SJCRH30 (cell line): ENCODE data around the gene NDFIP2. TPM values are rescaled to one million over a fixed set of nuclear protein-coding genes. Genes with fewer than 3 reads are reported as not detected.

Experiments used
- DNase-seq, 2 experiments: peaks; one replicate each; pipeline ENCODE4 v3.0.0-alpha.2; 2015 to 2020
- H3K27ac ChIP-seq: fragments of 250-450 bp; sonication (Bioruptor Pico); 2 replicates; pipeline ENCODE4 v1.5.1; 2020; ENCODE audit warnings: mild to moderate bottlenecking, moderate library complexity
- H3K27me3 ChIP-seq: fragments of 250-450 bp; sonication (Bioruptor Pico); 2 replicates; pipeline ENCODE4 v1.5.1; 2020; ENCODE audit warnings: mild to moderate bottlenecking, moderate library complexity
- H3K36me3 ChIP-seq: fragments of 250-450 bp; sonication (Bioruptor Pico); 2 replicates; pipeline ENCODE4 v1.5.1; 2020; ENCODE audit warnings: mild to moderate bottlenecking, moderate library complexity
- H3K4me1 ChIP-seq: fragments of 250-450 bp; sonication (Bioruptor Pico); 2 replicates; pipeline ENCODE4 v1.5.1; 2020; ENCODE audit warnings: mild to moderate bottlenecking, moderate library complexity
- H3K4me3 ChIP-seq: fragments of 250-450 bp; sonication (Bioruptor Pico); 2 replicates; pipeline ENCODE4 v1.5.1; 2020; ENCODE audit warnings: mild to moderate bottlenecking, moderate library complexity
- H3K9me3 ChIP-seq: fragments of 250-450 bp; sonication (Bioruptor Pico); replicated peaks from 2 replicates; pipeline ENCODE4 v1.5.1; 2020; ENCODE audit warnings: mild to moderate bottlenecking, moderate library complexity
- total RNA-seq: library from RNA; depleted of rRNA; stranded (reverse); fragments of >200 nt; shearing (Covaris generic); gene quantifications from 2 replicates; pipeline ENCODE4 v1.2.3, GENCODE V29; 2014

Gene NDFIP2
- total RNA-seq, 1 experiment from 2014 or later, result 55.7 TPM

DNA sequence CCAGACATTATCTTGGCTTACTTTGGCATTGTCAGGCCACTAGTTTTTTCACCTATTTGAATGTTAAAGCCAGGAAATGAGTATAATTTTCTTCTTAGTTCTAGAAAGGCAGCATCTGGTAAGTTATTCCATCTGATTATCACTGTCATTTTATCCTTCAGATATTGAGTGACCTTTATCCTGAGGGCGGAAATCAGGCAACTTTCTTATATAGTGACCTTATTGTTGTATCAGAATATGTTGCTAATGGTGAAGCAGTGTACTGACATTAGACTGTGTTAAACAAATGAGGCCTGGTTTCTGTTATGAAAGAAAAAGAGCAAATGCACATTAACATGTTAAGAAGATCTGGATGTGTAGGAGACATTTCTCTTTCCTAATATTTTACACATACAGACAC is 5.4 kb upstream of the NDFIP2 start:
- Histone ChIP-seq H3K36me3 (no peaks in the 10 kb centered on the region), H3K27ac (no peak overlapping the region), H3K9me3 (no peaks in the 10 kb centered on the region), H3K27me3 (no peaks in the 10 kb centered on the region), H3K4me3 (no peak overlapping the region), H3K4me1 (no peaks in the 10 kb centered on the region)
- DNase-seq, result no peak

- Histone ChIP-seq H3K36me3 (no peaks in the 10 kb centered on the region), H3K9me3 (no peaks in the 10 kb centered on the region), H3K4me1 (peaks cover 5% of the 10 kb centered on the region), H3K27me3 (no peaks in the 10 kb centered on the region), H3K4me3 (no peak overlapping the region), H3K27ac (no peak overlapping the region)
- DNase-seq, result no peak
Observed at GRCh38 chr13:79477968-79478367, 3.0 kb upstream of the NDFIP2 start.

- no peak overlapping the region for H3K27ac ChIP-seq
- no peaks in the 10 kb centered on the region for H3K27me3 ChIP-seq
- no peaks in the 10 kb centered on the region for H3K36me3 ChIP-seq
- no peak for DNase-seq
- peaks cover 9% of the 10 kb centered on the region for H3K4me1 ChIP-seq
- H3K9me3 ChIP-seq, result no peaks in the 10 kb centered on the region
- H3K4me3 ChIP-seq, result no peak overlapping the region
Observed at GRCh38 chr13:79479882-79480281, 1.1 kb upstream of the NDFIP2 start.

DNA sequence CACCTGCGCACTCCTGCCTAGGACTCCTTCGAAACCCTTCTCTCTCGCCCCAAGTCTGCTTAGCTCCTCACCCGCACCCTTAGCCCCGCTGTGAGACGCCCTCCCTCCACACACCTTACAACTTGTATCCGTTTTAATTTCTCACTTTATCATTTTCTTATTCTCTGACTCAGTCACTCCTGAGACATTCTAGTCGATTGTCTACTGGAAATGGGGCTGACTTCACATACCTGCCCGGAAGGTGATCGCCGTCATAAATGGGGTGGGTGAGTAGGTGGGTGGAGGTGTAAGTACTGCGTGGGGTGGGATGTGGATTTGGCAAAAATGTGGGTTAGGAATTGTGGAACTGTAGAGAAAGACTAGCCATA is 714 bp downstream of the NDFIP2 start:
- Histone ChIP-seq H3K9me3 (no peaks in the 10 kb centered on the region), H3K27ac (peak overlapping the region; percentile 40), H3K36me3 (no peaks in the 10 kb centered on the region), H3K27me3 (no peaks in the 10 kb centered on the region), H3K4me3 (peak overlapping the region; percentile 75), H3K4me1 (peaks cover 9% of the 10 kb centered on the region)
- peak; percentile 4 to 6 for DNase-seq

DNA sequence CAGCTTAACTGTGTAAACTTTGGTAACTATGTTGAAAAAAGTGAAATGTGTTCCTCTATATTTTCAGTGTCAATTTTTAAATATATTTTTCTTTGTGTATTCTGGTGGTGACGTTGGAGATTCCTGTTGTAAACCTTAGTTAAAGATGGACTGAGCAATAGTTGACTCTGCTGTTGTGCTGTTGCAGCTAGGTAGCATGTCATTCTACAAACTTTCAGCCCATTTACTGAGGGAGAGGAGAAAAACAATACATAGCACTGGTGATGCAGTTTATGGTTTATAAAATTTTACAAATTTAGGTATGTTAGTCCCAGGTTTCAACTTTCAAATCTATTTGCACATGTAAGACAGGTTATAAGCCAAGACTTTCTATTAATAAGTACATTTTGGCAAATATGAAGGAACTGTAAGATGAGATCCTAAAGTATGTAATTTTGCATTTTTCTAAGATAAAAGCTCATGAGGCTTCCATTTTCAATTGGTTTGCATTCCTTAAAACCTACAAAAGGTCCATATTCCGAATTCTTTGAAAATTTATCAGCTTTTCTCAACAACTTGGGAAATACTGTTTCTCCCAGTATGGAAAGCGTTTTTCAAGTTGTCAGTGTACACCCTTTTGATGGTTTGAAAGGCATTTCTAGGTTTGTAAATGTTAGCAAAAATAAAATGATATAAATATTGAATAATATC is 1.5 kb downstream of the NDFIP2 start:
- peaks cover 9% of the 10 kb centered on the region for H3K4me1 ChIP-seq
- H3K9me3 ChIP-seq, result no peaks in the 10 kb centered on the region
- DNase-seq, result no peak
- peak overlapping the region; percentile 75 for H3K4me3 ChIP-seq
- H3K36me3 ChIP-seq, result no peaks in the 10 kb centered on the region
- H3K27me3 ChIP-seq, result no peaks in the 10 kb centered on the region
- H3K27ac ChIP-seq, result no peak overlapping the region

DNA sequence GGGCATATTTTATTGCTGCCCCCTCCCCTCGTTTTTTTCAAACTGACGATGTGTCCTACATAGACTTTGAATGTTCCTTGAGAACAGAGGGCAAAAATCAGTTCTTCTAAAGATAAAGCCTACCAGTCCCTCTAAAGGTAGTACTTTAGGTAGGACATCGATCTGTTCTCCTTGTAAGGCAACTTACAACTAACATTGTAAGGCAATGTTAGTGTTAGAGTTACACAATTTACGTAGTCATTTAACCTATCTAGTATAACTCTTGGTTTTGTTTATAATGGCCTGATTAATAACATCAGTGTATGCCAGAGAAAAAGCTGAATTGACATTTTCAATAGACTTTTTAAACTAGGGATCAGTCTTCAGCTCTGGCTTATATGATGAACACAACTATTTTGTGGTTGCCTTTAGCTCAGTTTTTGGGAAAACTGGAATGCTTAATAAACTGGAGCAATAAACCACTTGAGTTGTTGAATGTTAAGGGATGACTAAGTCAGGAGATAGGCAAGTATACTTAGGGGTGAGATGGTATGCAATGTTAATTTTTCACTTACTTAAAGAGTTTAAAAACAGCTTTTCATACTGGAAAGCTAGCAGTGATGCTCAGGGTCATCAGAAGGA is 2.2 kb downstream of the NDFIP2 start:
- peaks cover 9% of the 10 kb centered on the region for H3K4me1 ChIP-seq
- peaks cover 2% of the 10 kb centered on the region; the same call in 1 of the 2 replicates for H3K36me3 ChIP-seq
- H3K27ac ChIP-seq, result no peak overlapping the region
- no peak overlapping the region for H3K4me3 ChIP-seq
- DNase-seq, result no peak
- H3K27me3 ChIP-seq, result no peaks in the 10 kb centered on the region
- no peaks in the 10 kb centered on the region for H3K9me3 ChIP-seq

DNA sequence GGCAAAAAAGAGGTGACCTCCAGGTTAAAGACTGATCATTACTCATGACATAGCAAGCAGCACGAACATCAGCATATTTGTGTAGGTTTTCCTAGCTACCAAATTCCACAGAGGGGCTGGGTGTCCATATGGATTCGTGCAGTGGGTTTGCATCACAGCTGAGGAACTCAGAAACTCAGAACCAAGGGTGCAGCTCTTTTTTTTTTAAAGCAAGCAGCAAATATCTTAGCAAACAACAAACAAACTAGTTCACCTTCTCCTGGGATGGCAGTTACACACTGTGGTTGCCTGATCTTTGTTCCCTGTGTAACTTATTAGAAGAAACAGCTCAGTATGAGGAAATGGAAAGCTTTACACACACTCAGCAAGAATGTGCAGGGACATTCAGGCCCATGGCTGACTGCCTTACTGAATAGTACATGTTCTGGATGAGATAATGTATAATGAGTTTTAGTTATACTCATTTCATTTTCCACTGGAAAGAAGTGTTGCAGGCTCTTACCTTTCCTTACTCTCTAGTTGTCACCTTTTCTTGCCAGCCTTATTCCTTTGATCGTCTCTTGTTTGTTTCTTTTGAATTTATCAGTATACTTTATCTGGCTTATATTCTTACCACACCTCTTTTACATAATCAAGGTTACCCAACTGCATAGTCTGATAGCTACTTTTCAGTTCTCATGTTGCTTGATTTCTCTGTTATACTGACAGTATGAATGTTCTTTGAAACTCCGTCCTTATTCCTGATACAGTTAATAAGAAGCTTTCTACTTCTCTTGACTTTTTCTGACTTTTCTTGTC is 4.3 kb downstream of the NDFIP2 start:
- Histone ChIP-seq H3K9me3 (no peaks in the 10 kb centered on the region), H3K4me1 (peaks cover 9% of the 10 kb centered on the region), H3K27me3 (no peaks in the 10 kb centered on the region), H3K36me3 (peaks cover 2% of the 10 kb centered on the region), H3K27ac (no peak overlapping the region), H3K4me3 (no peak overlapping the region)
- no peak for DNase-seq

DNA sequence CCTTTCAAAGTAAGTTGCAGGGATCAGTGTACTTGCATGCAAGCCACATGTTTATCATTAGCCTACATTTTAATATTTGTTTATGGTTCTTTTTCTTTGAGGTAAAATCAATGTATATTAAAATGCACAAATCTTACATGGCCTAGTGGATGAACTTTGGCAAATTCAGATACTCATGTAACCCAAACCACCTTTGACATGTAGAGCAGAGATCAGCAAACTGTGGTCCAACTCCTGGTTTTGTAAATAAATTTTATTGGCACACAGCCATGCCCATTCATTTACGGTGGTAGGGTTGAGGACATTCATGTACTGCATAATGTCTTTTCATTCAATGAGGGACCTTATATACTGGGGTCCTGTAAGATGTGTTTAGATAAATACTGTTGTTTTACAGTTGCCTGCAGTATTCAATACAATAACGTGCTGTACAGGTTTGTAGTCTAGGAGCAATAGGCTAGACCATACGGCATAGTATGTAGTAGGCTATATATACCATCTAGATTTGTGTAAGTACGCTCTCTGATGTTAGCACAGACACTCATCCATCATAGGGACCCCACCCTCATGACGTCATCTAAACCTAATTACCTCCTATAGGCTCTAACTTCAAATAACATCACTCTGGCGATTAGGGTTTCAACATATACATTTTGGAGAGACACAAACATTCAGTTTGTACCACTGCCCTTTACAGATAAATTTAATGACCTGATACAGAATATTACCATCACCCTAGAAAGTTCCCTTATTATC is 5.7 kb downstream of the NDFIP2 start:
- H3K4me1 ChIP-seq, result peaks cover 9% of the 10 kb centered on the region

DNA sequence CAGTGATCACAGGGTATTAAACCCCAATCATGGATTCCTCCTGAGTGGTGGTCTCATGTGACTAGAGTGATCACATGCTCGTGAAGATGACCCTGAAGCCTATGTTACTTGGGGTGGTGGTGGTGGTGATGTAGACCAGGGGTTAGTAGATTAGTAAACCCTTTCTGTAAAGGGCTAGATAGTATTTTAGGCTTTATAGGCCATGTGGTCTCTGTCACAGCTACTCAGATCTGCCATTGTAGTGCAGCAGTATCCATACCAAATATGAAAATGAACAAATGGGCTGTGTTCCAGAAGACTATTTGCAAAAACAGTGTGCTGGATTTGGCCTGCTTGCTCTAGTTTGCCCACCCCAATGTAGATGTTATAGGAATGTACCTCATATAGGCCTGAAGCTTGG is 9.4 kb downstream of the NDFIP2 start:
- Histone ChIP-seq H3K9me3 (no peaks in the 10 kb centered on the region), H3K27ac (no peak overlapping the region), H3K4me1 (no peaks in the 10 kb centered on the region; the same call in 1 of the 2 replicates), H3K36me3 (peaks cover 2% of the 10 kb centered on the region), H3K27me3 (no peaks in the 10 kb centered on the region), H3K4me3 (no peak overlapping the region)
- no peak for DNase-seq

More for the DNA sequence above, 5.7 kb downstream of the NDFIP2 start:
- no peak overlapping the region for H3K4me3 ChIP-seq
- no peak for DNase-seq
- no peaks in the 10 kb centered on the region for H3K27me3 ChIP-seq
- no peaks in the 10 kb centered on the region for H3K9me3 ChIP-seq
- peaks cover 2% of the 10 kb centered on the region for H3K36me3 ChIP-seq
- H3K27ac ChIP-seq, result no peak overlapping the region

GRCh38 chr13:79490824-79491223 is 9.9 kb downstream of the NDFIP2 start:
- Histone ChIP-seq H3K9me3 (no peaks in the 10 kb centered on the region), H3K27me3 (no peaks in the 10 kb centered on the region), H3K36me3 (peaks cover 2% of the 10 kb centered on the region), H3K27ac (no peak overlapping the region), H3K4me3 (no peak overlapping the region), H3K4me1 (no peaks in the 10 kb centered on the region; the same call in 1 of the 2 replicates)
- DNase-seq, result no peak

DNA sequence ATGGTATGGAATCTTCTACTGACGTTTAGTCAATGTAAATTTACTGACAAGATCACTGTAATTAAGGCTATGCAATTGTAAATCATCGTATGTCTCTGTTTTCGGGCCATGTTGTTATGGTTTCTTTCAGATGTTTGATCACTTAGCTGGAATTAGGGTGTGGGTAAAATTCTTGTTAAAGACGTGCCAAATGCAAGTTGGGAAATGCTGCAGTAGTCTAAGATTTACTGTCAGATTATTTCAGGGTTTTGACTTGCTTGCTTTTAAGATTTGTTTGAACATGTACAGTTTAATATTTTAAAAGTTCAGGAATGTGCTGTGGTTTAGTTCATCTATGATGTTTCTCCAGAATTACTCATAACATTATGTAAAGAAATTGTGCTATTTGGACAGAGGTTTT is 10.8 kb downstream of the NDFIP2 start:
- H3K27ac ChIP-seq, result no peak overlapping the region
- no peaks in the 10 kb centered on the region for H3K9me3 ChIP-seq
- no peaks in the 10 kb centered on the region for H3K27me3 ChIP-seq
- no peak for DNase-seq
- no peaks in the 10 kb centered on the region; the same call in 1 of the 2 replicates for H3K4me1 ChIP-seq
- H3K4me3 ChIP-seq, result no peak overlapping the region
- H3K36me3 ChIP-seq, result peaks cover 2% of the 10 kb centered on the region

DNA sequence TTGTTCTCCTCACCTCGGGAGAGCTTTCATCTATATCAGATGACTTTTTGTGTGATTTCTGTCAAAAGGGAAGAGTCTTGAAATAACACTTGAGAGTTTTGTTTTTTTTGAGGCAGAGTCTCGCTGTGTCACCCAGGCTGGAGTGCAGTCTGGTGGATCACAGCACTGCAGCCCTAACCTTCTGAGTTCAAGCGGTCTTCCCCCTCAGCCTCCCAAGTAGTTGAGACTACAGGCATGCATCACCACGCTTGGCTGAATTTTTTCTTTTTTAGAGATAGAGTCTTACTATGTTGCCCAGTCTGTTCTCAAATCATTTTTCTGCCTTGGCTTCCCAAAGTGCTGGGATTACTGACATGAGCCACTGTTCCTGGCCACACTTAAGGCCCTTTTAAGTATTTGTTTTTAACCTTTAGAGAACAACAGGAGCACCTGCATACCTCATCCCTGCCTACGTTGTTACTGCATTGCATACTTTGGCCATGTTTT is 11.4 kb downstream of the NDFIP2 start:
- no peak overlapping the region for H3K27ac ChIP-seq
- peaks cover 2% of the 10 kb centered on the region for H3K36me3 ChIP-seq
- no peaks in the 10 kb centered on the region for H3K27me3 ChIP-seq
- no peaks in the 10 kb centered on the region for H3K4me1 ChIP-seq
- DNase-seq, result no peak
- no peak overlapping the region for H3K4me3 ChIP-seq
- H3K9me3 ChIP-seq, result no peaks in the 10 kb centered on the region; the same call in 1 of the 2 replicates

GRCh38 chr13:79492918-79493594 is 12.1 kb downstream of the NDFIP2 start:
- DNase-seq, result no peak
- no peaks in the 10 kb centered on the region for H3K4me1 ChIP-seq
- H3K27ac ChIP-seq, result no peak overlapping the region
- H3K36me3 ChIP-seq, result peaks cover 2% of the 10 kb centered on the region
- no peaks in the 10 kb centered on the region for H3K27me3 ChIP-seq
- H3K9me3 ChIP-seq, result no peaks in the 10 kb centered on the region; the same call in 1 of the 2 replicates
- no peak overlapping the region for H3K4me3 ChIP-seq

DNA sequence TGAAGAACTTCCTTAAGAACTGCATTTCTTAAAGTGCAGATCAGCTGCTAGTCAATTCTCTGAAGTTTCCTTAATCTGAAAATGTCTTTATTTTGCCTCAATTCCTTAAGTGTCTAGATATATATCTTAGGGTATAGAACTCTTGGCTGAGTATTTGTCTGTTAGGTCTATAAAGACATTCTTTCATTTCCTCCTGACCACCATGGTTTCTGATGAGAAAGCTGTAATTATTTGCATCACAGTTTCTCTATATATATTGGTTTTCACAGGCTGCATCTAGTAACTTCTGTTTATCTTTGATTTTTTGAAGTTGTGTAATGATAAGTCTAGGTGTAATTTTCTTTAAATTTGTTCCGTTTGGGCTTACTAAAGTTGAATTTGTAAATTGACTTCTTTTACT is 15.2 kb downstream of the NDFIP2 start:
- Histone ChIP-seq H3K9me3 (peaks cover 3% of the 10 kb centered on the region), H3K4me1 (no peaks in the 10 kb centered on the region), H3K27ac (no peak overlapping the region), H3K4me3 (no peak overlapping the region), H3K27me3 (no peaks in the 10 kb centered on the region), H3K36me3 (no peaks in the 10 kb centered on the region)
- no peak for DNase-seq
